ENCODE results near the gene TFAP2A.

GRCh38 chr6:10384610-10385523 lies 30.0 kb downstream of the TFAP2A start:
- TF ChIP-seq FOXM1 (IDR thresholded peaks at IDR 0.05; ENCODE audit: borderline replicate concordance), result no peak
- TF ChIP-seq ZNF384 (IDR thresholded peaks at IDR 0.05), result no peak
- TF ChIP-seq TARDBP (IDR thresholded peaks at IDR 0.05), result no peak
- TF ChIP-seq BHLHE40 (IDR thresholded peaks at IDR 0.05; ENCODE audit: borderline replicate concordance), result no peak
- TF ChIP-seq SUZ12 (IDR thresholded peaks at IDR 0.05), result no peak
- no peak for TF ChIP-seq FOXA1 (IDR thresholded peaks at IDR 0.05)
- TF ChIP-seq NFRKB (IDR thresholded peaks at IDR 0.05), result no peak
- TF ChIP-seq SP1 (IDR thresholded peaks at IDR 0.05), result no peak
- TF ChIP-seq ELF4 (IDR thresholded peaks at IDR 0.05), result no peak
- no peak for TF ChIP-seq LEF1 (IDR thresholded peaks at IDR 0.05; ENCODE audit: borderline replicate concordance)
- TF ChIP-seq HDGF (IDR thresholded peaks at IDR 0.05; ENCODE audit: borderline replicate concordance), result no peak
- no peak for TF ChIP-seq CTBP1 (IDR thresholded peaks at IDR 0.05; ENCODE audit: borderline replicate concordance)
- no peak for TF ChIP-seq ARNT (IDR thresholded peaks at IDR 0.05)
